Glomerular endothelial cell (primary cell): ENCODE data around the gene AMZ1. TPM values are rescaled to one million over a fixed set of nuclear protein-coding genes. Genes with fewer than 3 reads are reported as not detected.
"Not testable (repeated sequence)": the region's sequence is repeated elsewhere in the genome, so short reads cannot be mapped to it uniquely, and the experiment has no call there.

Experiments used
- DNase-seq: peaks from one replicate; pipeline ENCODE4 v3.0.0-alpha.2; 2011; ENCODE audit warnings: low read depth, low spot score; ENCODE audit errors: extremely low read depth
- total RNA-seq: library from RNA; depleted of rRNA; stranded (reverse); fragments of >200 nt; gene quantifications from 2 replicates; pipeline ENCODE4 v1.2.3, GENCODE V29; 2015

Gene AMZ1
- total RNA-seq, 1 donor from 2014 or later, result 0.47 TPM

DNA sequence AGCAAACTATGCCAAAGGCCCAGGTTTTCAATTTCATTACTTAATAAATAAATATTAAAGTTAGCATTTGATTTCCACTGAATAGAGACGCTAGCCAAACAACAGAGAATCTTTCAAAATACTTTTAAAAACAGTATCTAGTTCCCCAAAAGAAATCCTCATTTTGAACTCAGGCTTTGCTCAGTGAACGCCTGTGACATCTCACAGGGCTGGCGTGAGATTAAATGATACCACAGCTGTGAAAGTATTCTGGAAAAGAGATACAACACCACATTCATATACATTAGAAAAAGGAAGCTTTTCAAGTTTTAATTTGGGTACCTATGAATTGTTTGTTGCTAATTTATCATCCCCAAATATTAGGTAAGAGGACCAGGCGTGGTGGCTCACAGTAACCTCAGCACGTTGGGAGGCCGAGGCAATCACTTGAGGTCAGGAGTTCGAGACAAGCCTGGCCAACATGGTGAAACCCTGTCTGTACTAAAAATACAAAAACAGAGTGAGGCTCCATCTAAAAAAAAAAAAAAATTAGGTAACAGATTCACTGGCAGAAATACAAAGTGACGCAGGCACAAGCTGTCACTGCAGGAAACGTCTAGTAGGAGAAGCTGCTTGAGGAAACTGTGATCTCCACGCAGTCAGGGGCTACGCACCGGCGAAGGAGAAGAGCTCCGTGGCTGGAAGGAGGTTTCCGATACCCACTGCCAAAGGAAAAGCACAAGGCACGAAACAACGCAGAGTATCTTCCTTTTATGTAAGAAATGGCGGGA is 50.0 kb downstream of the AMZ1 start:
- DNase-seq, result no peak

DNA sequence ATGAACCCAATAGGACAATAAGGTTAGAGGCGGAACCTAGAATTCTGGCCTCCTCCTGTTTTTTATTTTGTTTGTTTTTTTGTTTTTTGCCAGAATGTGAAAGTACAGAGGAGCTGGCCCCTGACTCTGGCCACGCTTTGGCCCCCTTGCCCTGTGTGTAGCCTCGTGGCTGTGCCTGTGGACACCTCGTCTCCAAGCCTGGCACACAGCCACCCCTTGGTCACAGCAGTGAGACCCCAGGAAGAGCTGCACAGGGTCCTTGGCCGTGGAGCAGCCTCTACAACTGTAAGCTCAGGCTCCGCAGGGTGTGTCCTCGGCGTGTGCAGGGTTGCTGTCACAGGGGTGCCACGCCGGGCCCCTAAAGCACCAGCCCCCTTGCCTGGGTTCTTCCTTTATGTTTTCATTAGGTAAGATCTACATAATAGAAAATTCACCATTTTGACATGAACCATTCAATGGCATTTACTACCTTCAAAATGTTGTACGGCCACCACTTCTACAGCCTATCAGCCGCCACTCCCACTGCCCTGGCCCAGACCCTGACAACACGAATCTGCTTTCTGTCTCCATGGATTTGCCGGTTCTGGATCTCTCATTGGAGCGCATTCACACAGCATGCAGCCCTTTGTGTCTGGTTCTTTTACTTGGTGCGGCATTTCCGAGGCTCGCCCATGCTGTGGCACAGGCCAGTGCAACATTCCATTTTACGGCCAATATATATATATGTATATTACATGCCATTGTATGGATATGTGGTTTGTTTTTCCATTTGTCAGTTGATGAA is 51.0 kb downstream of the AMZ1 start:
- no peak for DNase-seq

- not testable (repeated sequence) for DNase-seq
These were observed 55.7 kb downstream of the AMZ1 start for GRCh38 chr7:2743523-2744185.

GRCh38 chr7:2748684-2749083 is 60.7 kb downstream of the AMZ1 start:
- DNase-seq, result not testable (repeated sequence)

- DNase-seq, result no peak
These were observed 62.0 kb downstream of the AMZ1 start for GRCh38 chr7:2750004-2750407.

DNA sequence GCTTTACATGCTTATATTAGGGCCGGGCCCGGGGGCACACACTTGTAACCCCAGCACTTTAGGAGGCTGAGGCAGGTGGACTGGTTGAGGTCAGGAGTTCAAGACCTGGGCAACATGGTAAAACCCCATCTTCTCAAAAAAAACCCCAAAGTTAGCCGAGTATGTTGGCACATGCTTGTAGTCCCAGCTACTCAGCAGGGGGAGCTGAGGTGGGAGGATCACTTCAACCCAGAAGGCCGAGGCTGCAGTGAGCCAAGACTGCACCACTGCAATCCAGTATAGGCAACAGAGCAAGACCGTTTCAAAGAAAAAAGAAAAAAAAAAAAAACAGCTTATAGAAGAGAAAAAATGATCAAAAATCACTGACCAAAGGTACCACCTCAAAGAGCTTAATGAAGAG is 63.1 kb downstream of the AMZ1 start:
- no peak for DNase-seq

DNA sequence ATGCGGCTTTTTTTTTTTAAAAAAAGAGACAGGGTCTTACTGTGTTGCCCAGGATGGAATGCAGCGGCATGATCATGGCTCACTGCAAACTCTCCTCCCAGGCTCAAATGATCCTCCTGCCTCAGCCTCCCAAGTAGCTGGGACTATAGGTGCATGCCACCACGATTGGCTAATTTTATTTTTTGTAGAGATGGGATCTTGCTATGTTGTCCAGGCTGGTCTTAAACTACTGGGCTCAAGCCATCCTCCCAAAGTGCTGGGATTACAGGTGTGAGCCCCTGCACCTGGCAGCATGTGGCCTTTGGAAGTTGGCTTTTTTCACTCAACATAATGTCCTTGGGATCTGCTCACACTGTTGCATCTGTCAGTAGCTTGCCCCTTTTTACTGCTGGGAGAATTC is 65.1 kb downstream of the AMZ1 start:
- DNase-seq, result no peak

DNA sequence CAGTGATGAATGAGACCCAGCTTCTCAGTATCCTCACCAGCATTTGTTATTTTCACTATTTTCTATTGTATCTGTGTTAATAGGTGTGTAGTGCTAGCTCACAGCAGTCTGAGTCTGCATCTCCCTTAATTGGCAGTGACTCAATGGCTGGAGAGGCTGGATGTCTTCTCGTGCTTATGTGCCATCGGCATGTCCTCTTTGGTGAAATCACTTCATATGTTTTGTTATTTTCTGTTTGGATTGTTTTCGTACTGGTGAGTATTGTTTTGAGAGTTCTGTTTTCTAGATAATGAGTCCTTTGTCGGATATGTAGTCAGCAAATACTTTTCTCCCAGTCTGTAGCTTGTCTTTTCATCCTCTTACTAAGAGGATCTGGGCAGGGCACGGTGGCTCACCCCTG is 66.1 kb downstream of the AMZ1 start:
- no peak for DNase-seq

DNA sequence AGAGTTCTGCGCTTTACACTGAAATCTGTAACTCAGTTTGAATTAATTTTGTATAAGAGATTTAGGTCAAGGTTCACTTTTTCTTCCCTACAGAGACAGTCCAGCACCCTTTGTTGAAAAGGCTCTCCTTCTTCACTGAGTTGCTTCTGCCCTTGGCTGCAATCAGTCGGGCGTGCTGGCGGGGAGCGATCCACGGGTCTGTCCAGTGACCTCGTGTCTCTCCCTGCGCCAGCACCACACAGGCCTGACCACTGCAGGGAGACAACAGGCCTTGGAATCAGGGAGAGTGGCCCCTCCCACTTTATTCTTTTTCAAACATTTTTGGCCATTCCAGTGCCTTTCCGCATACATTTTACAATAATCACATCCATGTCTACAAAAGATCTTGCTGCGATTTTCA is 66.9 kb downstream of the AMZ1 start:
- no peak for DNase-seq

GRCh38 chr7:2755531-2755930 is 67.5 kb downstream of the AMZ1 start:
- DNase-seq, result no peak

DNA sequence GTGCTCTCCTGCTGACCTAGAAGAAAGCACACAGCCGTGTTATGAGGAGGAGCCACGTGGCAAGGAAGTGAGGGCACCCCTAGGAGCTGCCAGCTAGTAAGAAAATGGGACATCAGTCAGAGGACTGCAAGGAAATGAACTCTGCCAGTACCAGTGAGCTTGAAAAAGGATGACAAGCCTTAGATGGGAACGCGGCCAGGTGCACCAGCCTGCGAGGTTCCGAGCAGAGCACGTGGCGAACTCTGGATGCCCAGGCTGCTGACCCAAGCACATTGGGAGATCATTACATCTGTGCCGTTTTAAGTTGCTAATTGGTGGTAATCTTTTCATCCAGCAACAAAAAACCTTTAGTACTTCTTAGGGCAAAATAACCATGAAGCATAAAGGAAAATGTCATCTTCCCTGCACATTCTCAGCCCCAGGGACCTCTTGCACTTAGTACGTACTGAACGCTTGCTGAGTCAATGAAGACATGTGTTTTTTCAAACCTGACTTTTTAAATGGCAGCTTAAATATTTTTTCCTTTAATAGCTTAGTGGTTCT is 69.4 kb downstream of the AMZ1 start:
- no peak for DNase-seq

DNA sequence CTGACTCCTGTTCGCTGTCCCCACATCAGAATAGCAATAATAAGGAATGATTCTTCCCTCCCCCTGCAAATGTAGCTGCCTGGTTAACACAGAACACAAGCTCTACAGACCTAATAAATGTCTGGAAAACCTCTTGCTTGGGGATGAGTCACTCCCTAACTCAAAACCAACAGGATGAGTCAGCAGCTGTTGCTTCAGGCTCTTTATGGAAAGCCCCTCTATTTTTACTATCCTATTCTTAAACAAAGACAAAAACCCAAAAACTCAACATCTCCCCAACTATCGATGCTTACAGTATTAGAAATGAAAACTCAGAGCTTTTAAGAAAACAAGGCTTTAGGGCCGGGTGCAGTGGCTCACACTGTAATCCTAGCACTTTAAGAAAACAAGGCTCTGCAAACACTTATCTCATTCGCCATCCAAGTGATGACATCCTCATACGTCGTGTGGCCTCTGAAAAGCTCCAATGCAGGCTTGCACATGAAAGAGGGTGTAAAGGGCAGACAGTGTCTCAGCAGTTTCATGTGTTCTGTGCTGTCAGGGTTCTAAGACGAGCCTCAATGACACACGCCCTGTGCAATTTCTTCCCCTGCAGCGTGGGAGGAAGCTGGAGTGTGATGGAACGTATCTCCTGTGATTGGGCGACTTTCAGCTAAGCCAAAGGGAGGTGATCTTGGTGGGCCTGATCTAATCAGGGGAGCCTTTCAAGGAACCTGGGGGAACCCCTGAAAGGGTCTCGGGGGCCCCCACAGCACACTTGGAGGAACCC is 70.1 kb downstream of the AMZ1 start:
- DNase-seq, result peak; percentile 80

- no peak for DNase-seq
These were observed 70.9 kb downstream of the AMZ1 start for GRCh38 chr7:2758673-2759616.

- no peak for DNase-seq
These were observed 71.7 kb downstream of the AMZ1 start for GRCh38 chr7:2759736-2760097.

DNA sequence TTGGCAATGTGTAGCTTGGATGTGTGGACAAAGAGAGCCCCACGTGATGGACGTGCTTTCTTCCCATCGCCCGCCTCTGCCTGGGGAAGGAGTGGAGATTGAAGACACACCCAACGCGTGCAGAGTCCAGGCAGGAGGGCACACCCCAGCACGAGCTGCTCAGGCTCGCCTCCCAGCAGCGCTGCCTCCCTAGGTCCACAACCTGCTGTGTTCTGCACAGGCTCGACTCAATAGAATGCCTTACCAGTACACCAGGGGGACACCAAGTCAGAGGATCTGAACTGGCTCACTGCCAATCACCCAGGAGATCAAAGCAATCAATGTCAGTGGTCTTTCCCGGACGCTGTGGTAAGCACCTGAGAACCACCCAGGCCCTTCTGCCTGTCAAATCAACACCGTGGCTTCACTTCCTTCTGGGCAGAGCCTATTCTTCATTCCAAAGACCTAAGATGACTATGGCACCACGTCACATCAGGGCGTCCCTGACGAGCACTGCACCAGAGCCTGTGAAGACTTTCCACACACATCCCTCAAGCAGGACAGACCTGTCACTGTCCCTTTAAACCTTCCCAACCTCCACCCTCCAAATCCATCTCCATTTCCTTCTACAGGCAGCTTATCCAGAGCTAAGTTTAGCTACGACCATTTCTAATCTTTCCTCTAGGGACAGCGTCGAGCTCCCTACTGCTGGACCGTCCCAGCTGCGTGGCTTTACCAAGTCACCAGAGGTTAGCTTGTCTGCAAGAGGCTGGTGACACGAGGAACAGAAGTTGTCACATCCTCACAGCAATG is 72.3 kb downstream of the AMZ1 start:
- DNase-seq, result no peak

GRCh38 chr7:2761131-2761624 is 73.2 kb downstream of the AMZ1 start:
- no peak for DNase-seq

- no peak for DNase-seq
These were observed 73.9 kb downstream of the AMZ1 start for GRCh38 chr7:2761801-2762497.

DNA sequence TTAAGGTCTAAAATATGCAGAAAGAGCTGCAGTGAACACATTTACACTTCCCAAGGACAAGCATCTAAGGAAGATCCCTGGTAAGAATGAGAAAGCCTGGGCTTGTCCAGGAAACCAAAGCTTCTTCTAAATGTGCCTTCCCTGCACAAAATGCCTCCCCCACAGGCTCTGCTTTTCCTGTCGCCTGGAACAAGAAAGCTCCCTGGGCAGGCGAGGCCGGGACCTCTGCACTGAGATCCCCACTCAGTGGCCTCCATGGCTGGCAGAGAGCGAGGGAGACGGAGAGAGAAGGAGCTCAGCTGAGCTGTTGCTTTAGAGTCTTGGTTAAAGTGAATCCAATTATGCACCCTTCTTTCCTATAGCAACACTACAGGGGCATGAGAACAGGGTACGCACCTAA is 75.6 kb downstream of the AMZ1 start:
- DNase-seq, result no peak
